Upper lobe of left lung (tissue), 4 donors: ENCODE measurements around the gene RERE.
"Not testable (repeated sequence)": the region's sequence is repeated elsewhere in the genome, so short reads cannot be mapped to it uniquely, and the experiment has no call there.

Source experiments
- CTCF ChIP-seq, 6 experiments: fragments of 450-650 bp in 4 of 6; fragments of 200-600 bp in 2 of 6; sonication (generic) in 2 of 6; IDR thresholded peaks; one replicate each; pipeline ENCODE4 v1.5.1; 2016 to 2019; ENCODE audit warnings: antibody characterized with exemption in 6 of 6
- POLR2A ChIP-seq, 4 donors: fragments of 450-650 bp; IDR thresholded peaks; one replicate each; pipeline ENCODE4 v1.5.1; 2016 to 2017; ENCODE audit warnings: antibody characterized with exemption in 4 of 4, mild to moderate bottlenecking in 2 of 4

- TF ChIP-seq CTCF, POLR2A (IDR thresholded peaks at IDR 0.05): not testable (repeated sequence)
Observed at GRCh38 chr1:8611634-8612515, 205.6 kb downstream of the RERE start.
